Spleen (tissue), 7 donors: ENCODE data around the gene SPATS2L.

ENCODE experiments used
- POLR2A ChIP-seq, 3 donors: fragments of 450-650 bp; IDR thresholded peaks; one replicate each; pipeline ENCODE4 v1.5.1; 2017; ENCODE audit warnings: antibody characterized with exemption in 3 of 3, mild to moderate bottlenecking in 1 of 3
- POLR2AphosphoS5 ChIP-seq, 3 donors: sonication (generic); formaldehyde crosslinking; IDR thresholded peaks; one replicate each; pipeline ENCODE4 v1.5.1; 2017; ENCODE audit warnings: antibody characterized with exemption in 3 of 3
- TF ChIP-seq, protein P1 (sequence below), 11 experiments: fragments of 200-600 bp in 7 of 11; fragments of 450-650 bp in 4 of 11; sonication (generic) in 4 of 11; IDR thresholded peaks in 8 of 11; conservative IDR thresholded peaks in 3 of 11; 1 replicate in 7 of 11; 2 replicates in 4 of 11; pipeline versions ENCODE4 v1.4.0 to v1.8.0; 2016 to 2021; ENCODE audit warnings: antibody characterized with exemption in 11 of 11, inconsistent platforms in 4 of 11, mild to moderate bottlenecking in 1 of 11
- donor health status: DM: no; HTN: no; CAD: no; lungs with moderate emphysema.
- donor health status: DM: no; HTN: no; CAD: no.
- donor health status: DM: no; HTN: no; CAD: no.

DNA sequence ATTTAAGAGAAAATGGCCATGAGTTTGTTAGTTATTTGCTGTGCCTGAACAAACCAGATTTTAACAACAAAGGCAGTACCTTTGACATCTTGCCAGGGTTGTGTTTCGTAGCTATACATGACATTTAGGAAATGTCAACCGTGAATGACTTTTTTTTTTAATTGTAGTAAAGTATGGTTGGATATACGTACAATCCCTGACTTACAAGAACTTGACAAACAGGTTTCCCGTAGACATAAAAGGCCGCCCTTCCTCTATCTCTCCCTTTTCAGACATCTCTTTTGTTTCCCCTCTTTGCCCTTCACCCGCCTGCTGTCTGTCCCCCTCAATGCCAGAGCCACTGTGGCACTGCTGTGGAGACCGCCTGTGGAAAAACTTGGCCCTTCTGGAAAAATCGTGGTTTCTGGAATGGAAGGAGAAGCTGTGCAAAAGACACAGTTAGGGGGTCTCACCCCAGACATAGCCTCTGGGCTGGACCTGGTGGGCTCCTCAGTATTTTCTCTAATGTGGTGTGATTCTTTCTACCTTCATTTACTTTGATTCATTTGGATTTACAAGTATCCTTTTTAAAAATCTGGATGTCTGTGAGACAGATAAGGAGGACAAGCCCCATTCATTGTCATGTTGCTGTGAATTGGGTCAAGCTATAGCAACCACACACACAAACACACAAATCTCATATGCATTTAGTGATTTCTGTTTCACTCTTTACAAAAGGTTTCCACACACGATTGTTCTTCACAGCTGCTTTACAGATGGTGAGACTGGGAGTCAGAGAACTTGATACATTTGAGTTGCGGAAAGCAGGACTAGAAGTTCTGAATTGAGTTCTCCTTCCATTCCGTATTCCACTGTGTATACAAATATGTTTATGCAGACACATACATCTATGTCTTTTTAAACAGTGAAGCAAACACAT, 48.6 kb downstream of the SPATS2L start:
- no peak for TF ChIP-seq POLR2A (IDR thresholded peaks at IDR 0.05)
- TF ChIP-seq, protein P1, sequence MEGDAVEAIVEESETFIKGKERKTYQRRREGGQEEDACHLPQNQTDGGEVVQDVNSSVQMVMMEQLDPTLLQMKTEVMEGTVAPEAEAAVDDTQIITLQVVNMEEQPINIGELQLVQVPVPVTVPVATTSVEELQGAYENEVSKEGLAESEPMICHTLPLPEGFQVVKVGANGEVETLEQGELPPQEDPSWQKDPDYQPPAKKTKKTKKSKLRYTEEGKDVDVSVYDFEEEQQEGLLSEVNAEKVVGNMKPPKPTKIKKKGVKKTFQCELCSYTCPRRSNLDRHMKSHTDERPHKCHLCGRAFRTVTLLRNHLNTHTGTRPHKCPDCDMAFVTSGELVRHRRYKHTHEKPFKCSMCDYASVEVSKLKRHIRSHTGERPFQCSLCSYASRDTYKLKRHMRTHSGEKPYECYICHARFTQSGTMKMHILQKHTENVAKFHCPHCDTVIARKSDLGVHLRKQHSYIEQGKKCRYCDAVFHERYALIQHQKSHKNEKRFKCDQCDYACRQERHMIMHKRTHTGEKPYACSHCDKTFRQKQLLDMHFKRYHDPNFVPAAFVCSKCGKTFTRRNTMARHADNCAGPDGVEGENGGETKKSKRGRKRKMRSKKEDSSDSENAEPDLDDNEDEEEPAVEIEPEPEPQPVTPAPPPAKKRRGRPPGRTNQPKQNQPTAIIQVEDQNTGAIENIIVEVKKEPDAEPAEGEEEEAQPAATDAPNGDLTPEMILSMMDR (IDR thresholded peaks at IDR 0.05 in 8 of 11, conservative IDR thresholded peaks at IDR 0.05 in 3 of 11): no peak
- no peak for TF ChIP-seq POLR2AphosphoS5 (IDR thresholded peaks at IDR 0.05)
